ENCODE measurements around the gene IKZF1.
A peak's percentile ranks its signal among the peaks of the same experiment; 100 is the strongest.
"Not testable (repeated sequence)": the region's sequence is repeated elsewhere in the genome, so short reads cannot be mapped to it uniquely, and the experiment has no call there.

IKZF1 gene

GRCh38 chr7:50336894-50337703, 32.6 kb downstream of the IKZF1 start:
- H3K4me1 ChIP-seq (ENCODE audit: control insufficient read depth, low read length): peaks cover 93% of the 10 kb centered on the region
- H3F3A ChIP-seq (ENCODE audit: control insufficient read depth, insufficient read depth): 0 out of 2 replicates have a peak, but pooled peaks cover 9% of the 10 kb centered on the region

GRCh38 chr7:50339472-50339871, 35.0 kb downstream of the IKZF1 start:
- peaks cover 98% of the 10 kb centered on the region for H3K79me2 ChIP-seq (ENCODE audit: control insufficient read depth, low read length)
- peaks cover 42% of the 10 kb centered on the region for H4K20me1 ChIP-seq (ENCODE audit: control insufficient read depth, insufficient read depth, low read depth, low read length)
- not testable (repeated sequence) for H3K27ac ChIP-seq (ENCODE audit: low read depth, low read length); H3K4me3 ChIP-seq (ENCODE audit: low read length); H3F3A ChIP-seq (ENCODE audit: control insufficient read depth, insufficient read depth); H3K27me3 ChIP-seq (ENCODE audit: control insufficient read depth, low read length); H3K9me3 ChIP-seq (ENCODE audit: control insufficient read depth, insufficient read depth, low read length); H3K9me2 ChIP-seq (replicated peaks; ENCODE audit: control insufficient read depth, low read length)
- H3K4me2 ChIP-seq (ENCODE audit: low read length): peak overlapping the region; percentile 36; the same call in 1 of the 2 replicates
- peaks cover 70% of the 10 kb centered on the region for H3K4me1 ChIP-seq (ENCODE audit: control insufficient read depth, low read length)
- peaks cover 97% of the 10 kb centered on the region for H3K36me3 ChIP-seq (ENCODE audit: control insufficient read depth, low read length)

More at GRCh38 chr7:50336894-50337703, 32.6 kb downstream of the IKZF1 start:
- peaks cover 99% of the 10 kb centered on the region for H3K36me3 ChIP-seq (ENCODE audit: control insufficient read depth, low read length)
- H3K27me3 ChIP-seq (ENCODE audit: control insufficient read depth, low read length): no peaks in the 10 kb centered on the region
- H3K9me3 ChIP-seq (ENCODE audit: control insufficient read depth, insufficient read depth, low read length): no peaks in the 10 kb centered on the region
- no peak for TF ChIP-seq EZH2phosphoT487 (IDR thresholded peaks at IDR 0.05; ENCODE audit: borderline replicate concordance, low read length)
- TF ChIP-seq, protein P1, sequence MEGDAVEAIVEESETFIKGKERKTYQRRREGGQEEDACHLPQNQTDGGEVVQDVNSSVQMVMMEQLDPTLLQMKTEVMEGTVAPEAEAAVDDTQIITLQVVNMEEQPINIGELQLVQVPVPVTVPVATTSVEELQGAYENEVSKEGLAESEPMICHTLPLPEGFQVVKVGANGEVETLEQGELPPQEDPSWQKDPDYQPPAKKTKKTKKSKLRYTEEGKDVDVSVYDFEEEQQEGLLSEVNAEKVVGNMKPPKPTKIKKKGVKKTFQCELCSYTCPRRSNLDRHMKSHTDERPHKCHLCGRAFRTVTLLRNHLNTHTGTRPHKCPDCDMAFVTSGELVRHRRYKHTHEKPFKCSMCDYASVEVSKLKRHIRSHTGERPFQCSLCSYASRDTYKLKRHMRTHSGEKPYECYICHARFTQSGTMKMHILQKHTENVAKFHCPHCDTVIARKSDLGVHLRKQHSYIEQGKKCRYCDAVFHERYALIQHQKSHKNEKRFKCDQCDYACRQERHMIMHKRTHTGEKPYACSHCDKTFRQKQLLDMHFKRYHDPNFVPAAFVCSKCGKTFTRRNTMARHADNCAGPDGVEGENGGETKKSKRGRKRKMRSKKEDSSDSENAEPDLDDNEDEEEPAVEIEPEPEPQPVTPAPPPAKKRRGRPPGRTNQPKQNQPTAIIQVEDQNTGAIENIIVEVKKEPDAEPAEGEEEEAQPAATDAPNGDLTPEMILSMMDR (IDR thresholded peaks at IDR 0.05; ENCODE audit: low read depth, low read length, poor library complexity, severe bottlenecking): no peak
- peaks cover 38% of the 10 kb centered on the region for H4K20me1 ChIP-seq (ENCODE audit: control insufficient read depth, insufficient read depth, low read depth, low read length)
- H3K27ac ChIP-seq (ENCODE audit: low read depth, low read length): no peak overlapping the region
- peaks cover 100% of the 10 kb centered on the region for H3K79me2 ChIP-seq (ENCODE audit: control insufficient read depth, low read length)
- no peaks in the 10 kb centered on the region for H3K9me2 ChIP-seq (replicated peaks; ENCODE audit: control insufficient read depth, low read length)
- peak overlapping the region; percentile 36 for H3K4me2 ChIP-seq (ENCODE audit: low read length)
- H3K4me3 ChIP-seq (ENCODE audit: low read length): peak overlapping the region; percentile 5

DNA sequence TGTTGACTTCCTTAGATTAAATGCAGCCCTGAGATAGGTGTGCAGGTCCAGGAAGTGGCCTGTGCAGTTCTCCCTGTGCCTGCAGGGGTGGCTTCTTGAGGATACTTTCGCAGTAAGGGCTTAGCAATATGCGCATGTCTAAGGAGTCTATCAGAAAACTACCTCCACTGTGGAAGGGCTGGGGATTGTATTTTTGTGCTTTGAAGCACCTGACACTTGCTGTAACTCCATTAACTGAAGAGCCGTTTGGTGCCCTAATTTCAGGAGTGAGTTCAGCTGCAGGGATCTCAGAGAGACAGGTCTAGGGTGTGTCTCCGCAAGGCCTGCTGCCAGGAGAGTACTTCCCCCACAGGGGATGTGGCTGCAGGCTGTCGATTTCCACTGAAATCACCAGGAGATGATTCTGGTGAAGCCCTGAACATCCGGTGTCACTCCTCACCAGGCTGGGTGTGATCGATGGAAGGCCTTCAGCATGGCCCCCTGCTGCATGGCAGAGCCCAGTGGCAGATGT, 35.5 kb downstream of the IKZF1 start:
- Histone ChIP-seq H3K79me2 (ENCODE audit: control insufficient read depth, low read length) (peaks cover 98% of the 10 kb centered on the region), H3K36me3 (ENCODE audit: control insufficient read depth, low read length) (peaks cover 97% of the 10 kb centered on the region), H3K9me3 (ENCODE audit: control insufficient read depth, insufficient read depth, low read length) (no peaks in the 10 kb centered on the region), H4K20me1 (ENCODE audit: control insufficient read depth, insufficient read depth, low read depth, low read length) (peaks cover 37% of the 10 kb centered on the region), H3F3A (ENCODE audit: control insufficient read depth, insufficient read depth) (0 out of 2 replicates have a peak, but pooled peaks cover 5% of the 10 kb centered on the region), H3K9me2 (replicated peaks; ENCODE audit: control insufficient read depth, low read length) (no peaks in the 10 kb centered on the region), H3K4me3 (ENCODE audit: low read length) (no peak overlapping the region), H3K27ac (ENCODE audit: low read depth, low read length) (no peak overlapping the region), H3K4me2 (ENCODE audit: low read length) (no peak overlapping the region), H3K27me3 (ENCODE audit: control insufficient read depth, low read length) (no peaks in the 10 kb centered on the region), H3K4me1 (ENCODE audit: control insufficient read depth, low read length) (peaks cover 64% of the 10 kb centered on the region)
- no peak for TF ChIP-seq EZH2phosphoT487 (IDR thresholded peaks at IDR 0.05; ENCODE audit: borderline replicate concordance, low read length)
- TF ChIP-seq, protein P1 (IDR thresholded peaks at IDR 0.05; ENCODE audit: low read depth, low read length, poor library complexity, severe bottlenecking): no peak

GRCh38 chr7:50341724-50342123, 37.2 kb downstream of the IKZF1 start:
- no peak overlapping the region for H3K4me2 ChIP-seq (ENCODE audit: low read length)
- 0 out of 2 replicates have a peak, but pooled peaks cover 5% of the 10 kb centered on the region for H3F3A ChIP-seq (ENCODE audit: control insufficient read depth, insufficient read depth)
- H3K36me3 ChIP-seq (ENCODE audit: control insufficient read depth, low read length): peaks cover 97% of the 10 kb centered on the region
- no peaks in the 10 kb centered on the region for H3K9me2 ChIP-seq (replicated peaks; ENCODE audit: control insufficient read depth, low read length)
- peaks cover 50% of the 10 kb centered on the region for H3K4me1 ChIP-seq (ENCODE audit: control insufficient read depth, low read length)
- no peak for TF ChIP-seq EZH2phosphoT487 (IDR thresholded peaks at IDR 0.05; ENCODE audit: borderline replicate concordance, low read length)
- TF ChIP-seq, protein P1 (IDR thresholded peaks at IDR 0.05; ENCODE audit: low read depth, low read length, poor library complexity, severe bottlenecking): no peak
- no peak overlapping the region for H3K27ac ChIP-seq (ENCODE audit: low read depth, low read length)
- no peaks in the 10 kb centered on the region for H3K27me3 ChIP-seq (ENCODE audit: control insufficient read depth, low read length)
- H3K9me3 ChIP-seq (ENCODE audit: control insufficient read depth, insufficient read depth, low read length): no peaks in the 10 kb centered on the region
- no peak overlapping the region for H3K4me3 ChIP-seq (ENCODE audit: low read length)
- H3K79me2 ChIP-seq (ENCODE audit: control insufficient read depth, low read length): peaks cover 98% of the 10 kb centered on the region
- peaks cover 25% of the 10 kb centered on the region; the same call in 1 of the 2 replicates for H4K20me1 ChIP-seq (ENCODE audit: control insufficient read depth, insufficient read depth, low read depth, low read length)
